VCaP (cell line): ENCODE results near the gene MSL1.

ENCODE experiments used
- H3K27ac ChIP-seq: fragments of 450-650 bp; 2 replicates; pipeline ENCODE4 v1.5.1; 2017
- CTCF ChIP-seq: fragments of 450-650 bp; conservative IDR thresholded peaks from 2 replicates; pipeline ENCODE4 v1.5.1; 2017; ENCODE audit warnings: mild to moderate bottlenecking, moderate library complexity

MSL1 gene, protein sequence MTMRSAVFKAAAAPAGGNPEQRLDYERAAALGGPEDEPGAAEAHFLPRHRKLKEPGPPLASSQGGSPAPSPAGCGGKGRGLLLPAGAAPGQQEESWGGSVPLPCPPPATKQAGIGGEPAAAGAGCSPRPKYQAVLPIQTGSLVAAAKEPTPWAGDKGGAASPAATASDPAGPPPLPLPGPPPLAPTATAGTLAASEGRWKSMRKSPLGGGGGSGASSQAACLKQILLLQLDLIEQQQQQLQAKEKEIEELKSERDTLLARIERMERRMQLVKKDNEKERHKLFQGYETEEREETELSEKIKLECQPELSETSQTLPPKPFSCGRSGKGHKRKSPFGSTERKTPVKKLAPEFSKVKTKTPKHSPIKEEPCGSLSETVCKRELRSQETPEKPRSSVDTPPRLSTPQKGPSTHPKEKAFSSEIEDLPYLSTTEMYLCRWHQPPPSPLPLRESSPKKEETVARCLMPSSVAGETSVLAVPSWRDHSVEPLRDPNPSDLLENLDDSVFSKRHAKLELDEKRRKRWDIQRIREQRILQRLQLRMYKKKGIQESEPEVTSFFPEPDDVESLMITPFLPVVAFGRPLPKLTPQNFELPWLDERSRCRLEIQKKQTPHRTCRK

DNA sequence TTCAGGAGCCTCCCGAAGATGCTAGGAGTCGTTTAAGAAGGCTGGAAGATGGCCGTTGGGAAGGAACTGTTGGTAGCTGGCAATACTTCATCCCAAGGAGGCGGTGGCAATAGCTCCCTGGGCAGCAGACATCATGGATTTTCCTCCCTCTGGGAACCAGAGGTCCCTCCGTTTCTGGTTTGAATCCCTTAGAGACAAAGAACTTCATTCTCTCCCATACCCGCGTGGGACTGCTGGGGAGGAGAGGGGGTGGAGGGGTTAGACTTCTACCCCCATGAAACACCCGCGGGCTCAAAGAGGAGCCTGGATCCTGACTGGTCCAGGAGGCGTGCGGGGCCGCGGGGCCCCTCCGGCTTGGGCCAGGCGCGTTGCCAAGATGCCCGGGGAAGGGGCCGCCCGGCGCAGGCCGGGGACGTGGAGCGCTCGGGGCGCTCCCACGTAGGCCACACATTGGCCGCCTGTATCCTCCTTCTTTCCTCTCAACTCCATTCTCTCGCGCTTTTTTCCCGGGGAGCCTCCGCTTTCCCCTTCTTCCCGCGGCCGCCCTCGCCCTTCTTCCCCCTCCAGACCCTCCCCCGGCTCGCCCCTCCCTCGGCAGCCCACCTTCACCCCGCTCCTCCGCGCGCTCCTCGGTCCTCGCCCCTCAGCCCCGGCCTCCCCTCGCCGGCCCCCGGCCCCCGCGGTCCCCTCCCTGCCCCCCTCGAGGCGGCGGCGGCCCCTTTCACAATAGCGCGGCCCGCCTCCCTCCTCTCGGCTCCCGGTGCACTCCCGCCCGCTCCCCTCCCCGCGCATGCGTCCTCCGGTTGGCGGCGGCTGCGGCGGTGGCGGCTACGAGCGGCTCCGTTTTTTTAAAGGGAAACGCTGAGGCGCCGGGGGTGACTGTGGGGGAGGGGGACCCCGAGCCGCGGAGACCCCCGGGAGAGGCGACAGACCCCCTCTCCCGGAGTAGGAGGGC is at the start of gene MSL1:
TSS of gene MSL1 (plus strand) at position 791 of the 955 bp plus-strand sequence. CDS start 642 bp downstream, outside the sequence.
- H3K27ac ChIP-seq = peak within 1 kb of the TSS; percentile 99
- no peak for TF ChIP-seq CTCF

GRCh38 chr17:40072040-40072734 is 49.6 kb upstream of the MSL1 start:
- TF ChIP-seq CTCF = no peak

DNA sequence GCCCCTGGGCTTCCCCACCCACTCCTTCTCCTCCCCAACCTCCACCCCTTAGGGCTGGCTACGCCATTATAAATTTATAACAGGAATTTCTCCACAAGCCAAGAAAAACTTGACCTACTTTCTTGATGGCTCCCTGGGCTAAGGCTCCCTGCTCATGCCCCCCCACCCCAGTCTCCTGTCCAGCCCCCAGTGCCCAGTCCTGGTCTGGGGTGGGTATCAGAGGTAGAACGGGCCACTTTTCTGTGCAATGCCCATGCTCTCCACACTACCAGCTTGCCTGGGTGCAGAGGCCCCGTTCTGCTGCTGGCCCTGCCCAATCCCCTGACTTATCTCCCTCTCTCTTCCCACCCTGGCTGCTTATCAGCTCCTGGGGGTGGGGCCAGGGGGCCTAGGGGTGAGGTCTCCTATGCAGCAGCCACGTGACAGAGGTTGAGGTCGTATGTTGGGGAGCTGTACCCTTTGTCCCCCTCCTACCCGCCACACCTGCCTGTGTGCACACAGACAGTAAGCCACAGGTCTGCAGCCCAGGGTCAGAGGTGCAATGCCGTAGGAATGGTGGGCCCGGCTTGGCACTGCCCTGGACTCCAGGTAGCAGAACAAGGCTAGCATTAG is 48.9 kb upstream of the MSL1 start:
- peak overlapping the region; percentile 94 for H3K27ac ChIP-seq
- no peak for TF ChIP-seq CTCF

More at GRCh38 chr17:40072040-40072734, 49.6 kb upstream of the MSL1 start:
- peak overlapping the region; percentile 94 for H3K27ac ChIP-seq

GRCh38 chr17:40073454-40074174 is 48.2 kb upstream of the MSL1 start:
- peak overlapping the region; percentile 94 for H3K27ac ChIP-seq
- TF ChIP-seq CTCF = no peak

GRCh38 chr17:40074175-40074512 is 47.6 kb upstream of the MSL1 start:
- no peak for TF ChIP-seq CTCF
- peak overlapping the region; percentile 94 for H3K27ac ChIP-seq

DNA sequence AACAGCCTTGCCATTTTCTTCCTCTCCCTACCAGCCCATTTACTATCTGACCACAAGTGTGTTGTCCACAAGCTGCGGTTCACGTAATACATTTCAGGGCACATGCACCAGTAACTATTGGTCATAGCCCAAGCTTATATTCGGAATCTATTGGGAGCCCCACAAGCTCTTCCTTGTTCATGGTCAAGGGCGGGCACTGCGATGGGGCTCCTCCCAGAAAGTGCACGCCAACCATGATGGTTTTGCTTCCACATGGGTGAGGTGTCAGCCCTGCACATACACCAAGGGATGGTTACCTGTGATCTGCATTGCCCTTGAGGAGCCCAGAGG is 46.9 kb upstream of the MSL1 start:
- peak overlapping the region; percentile 94 for H3K27ac ChIP-seq
- TF ChIP-seq CTCF = no peak
